ENCODE data around the gene GBF1. TPM values are rescaled to one million over a fixed set of nuclear protein-coding genes. Genes with fewer than 3 reads are reported as not detected.

GBF1 gene
- total RNA-seq, 1 donor from 2014 or later, result 36.3 TPM

GRCh38 chr10:102281102-102281487 is 35.8 kb downstream of the GBF1 start:
- no peak for TF ChIP-seq CTCF (conservative IDR thresholded peaks at IDR 0.05; ENCODE audit: low read depth, low read length)
- no peak overlapping the region for H3K4me3 ChIP-seq (ENCODE audit: low read depth, low read length)
- no peak for DNase-seq (ENCODE audit: low read depth)

GRCh38 chr10:102283488-102283887 is 38.2 kb downstream of the GBF1 start:
- no peak for DNase-seq (ENCODE audit: low read depth)
- no peak overlapping the region for H3K4me3 ChIP-seq (ENCODE audit: low read depth, low read length)
- TF ChIP-seq CTCF (conservative IDR thresholded peaks at IDR 0.05; ENCODE audit: low read depth, low read length), result no peak

GRCh38 chr10:102283890-102284289 is 38.6 kb downstream of the GBF1 start:
- DNase-seq (ENCODE audit: low read depth), result no peak
- TF ChIP-seq CTCF (conservative IDR thresholded peaks at IDR 0.05; ENCODE audit: low read depth, low read length), result no peak
- H3K4me3 ChIP-seq (ENCODE audit: low read depth, low read length), result no peak overlapping the region

- TF ChIP-seq CTCF (conservative IDR thresholded peaks at IDR 0.05; ENCODE audit: low read depth, low read length), result no peak
- no peak overlapping the region for H3K4me3 ChIP-seq (ENCODE audit: low read depth, low read length)
- no peak for DNase-seq (ENCODE audit: low read depth)
Measured at GRCh38 chr10:102284531-102284930, 39.2 kb downstream of the GBF1 start.

GRCh38 chr10:102285133-102285532 is 39.8 kb downstream of the GBF1 start:
- no peak for TF ChIP-seq CTCF (conservative IDR thresholded peaks at IDR 0.05; ENCODE audit: low read depth, low read length)
- no peak overlapping the region for H3K4me3 ChIP-seq (ENCODE audit: low read depth, low read length)
- DNase-seq (ENCODE audit: low read depth), result no peak

- TF ChIP-seq CTCF (conservative IDR thresholded peaks at IDR 0.05; ENCODE audit: low read depth, low read length), result no peak
- no peak for DNase-seq (ENCODE audit: low read depth)
- no peak overlapping the region for H3K4me3 ChIP-seq (ENCODE audit: low read depth, low read length)
Measured at GRCh38 chr10:102286216-102286615, 40.9 kb downstream of the GBF1 start.

- no peak overlapping the region for H3K4me3 ChIP-seq (ENCODE audit: low read depth, low read length)
- no peak for TF ChIP-seq CTCF (conservative IDR thresholded peaks at IDR 0.05; ENCODE audit: low read depth, low read length)
- DNase-seq (ENCODE audit: low read depth), result no peak
Measured at GRCh38 chr10:102287538-102287937, 42.2 kb downstream of the GBF1 start.

Measured in epithelial cell of proximal tubule (primary cell).